ENCODE measurements around the gene ZBTB2.

GRCh38 chr6:151400473-151400872 lies 9.1 kb upstream of the ZBTB2 start:
- TF ChIP-seq CTCF (conservative IDR thresholded peaks at IDR 0.05; ENCODE audit: low read length) (no peak), EZH2phosphoT487 (IDR thresholded peaks at IDR 0.05; ENCODE audit: borderline replicate concordance, low read depth, low read length) (no peak)
